Endothelial cell of umbilical vein (primary cell): ENCODE results near the gene AGPS. TPM values are rescaled to one million over a fixed set of nuclear protein-coding genes. Genes with fewer than 3 reads are reported as not detected.

Experiments
- BruUV-seq: library from RNA; stranded (reverse); fragments of 400-500 nt; replicated peaks from 2 replicates; lab custom pipeline; 2021; lab: Mats Ljungman, UMichigan
- CTCF ChIA-PET: fragments of 300-600, 350-600 bp; sonication (Branson Sonifier 250); formaldehyde crosslinking; loops from one replicate; lab custom pipeline; 2021; ENCODE audit warnings: antibody characterized with exemption, inconsistent platforms; lab: Charles Lee
- POLR2A ChIA-PET: fragments of 300-600, 350-600 bp; sonication (Branson Sonifier 250); formaldehyde crosslinking; loops from one replicate; lab custom pipeline; 2021; ENCODE audit warnings: antibody characterized with exemption, inconsistent platforms; lab: Charles Lee
- DNase-seq: peaks from one replicate; pipeline ENCODE4 v3.0.0-alpha.2; 2011; ENCODE audit warnings: low read depth, low spot score
- FAIRE-seq: peaks from 2 replicates; lab custom pipeline; 2011; peaks lifted over from hg19 to GRCh38; lab: Jason Lieb, UNC
- H2AFZ ChIP-seq: 2 replicates; pipeline ENCODE4 v1.6.0; 2012; ENCODE audit warnings: low read depth, low read length, control low read depth, inconsistent platforms
- H3K27ac ChIP-seq: 2 replicates; pipeline ENCODE4 v1.5.1; 2011; ENCODE audit warnings: low read depth, mild to moderate bottlenecking, control low read depth, low read length, moderate library complexity; ENCODE audit not compliant: insufficient read depth
- H3K27me3 ChIP-seq, 2 experiments: 2 replicates each; pipeline versions ENCODE4 v1.6.0 to v1.6.1; 2011; ENCODE audit warnings: low read length in 2 of 2, mixed read lengths in 1 of 2; ENCODE audit not compliant: control insufficient read depth in 2 of 2, insufficient read depth in 2 of 2
- H3K36me3 ChIP-seq, 2 experiments: 2 replicates in 1 of 2; 3 replicates in 1 of 2; pipeline ENCODE4 v1.5.1; 2011; ENCODE audit warnings: low read length in 2 of 2, mild to moderate bottlenecking in 1 of 2, moderate library complexity in 1 of 2; ENCODE audit not compliant: control insufficient read depth in 2 of 2, insufficient read depth in 2 of 2; ENCODE audit errors: extremely low read depth in 1 of 2
- H3K4me1 ChIP-seq: 3 replicates; pipeline ENCODE4 v1.5.1; 2011; ENCODE audit warnings: mild to moderate bottlenecking, low read length; ENCODE audit not compliant: control insufficient read depth, insufficient read depth; ENCODE audit errors: extremely low read depth
- H3K4me2 ChIP-seq: 2 replicates; pipeline ENCODE4 v1.6.1; 2011; ENCODE audit warnings: low read length, control low read depth, mixed read lengths; ENCODE audit not compliant: insufficient read depth
- H3K4me3 ChIP-seq, 3 experiments: fragments of 200-600 bp in 1 of 3; sonication (generic), shearing (Covaris generic) in 1 of 3; replicated peaks in 1 of 3; 2 replicates each; pipeline ENCODE4 v1.5.1; 2011 to 2016; ENCODE audit warnings: control low read depth in 3 of 3, low read length in 3 of 3, mild to moderate bottlenecking in 2 of 3, inconsistent platforms in 1 of 3, low read depth in 1 of 3, moderate library complexity in 1 of 3; ENCODE audit not compliant: insufficient read depth in 1 of 3
- H3K79me2 ChIP-seq: 2 replicates; pipeline ENCODE4 v1.6.0; 2012; ENCODE audit warnings: low read length, inconsistent platforms; ENCODE audit not compliant: control insufficient read depth, insufficient read depth
- H3K9ac ChIP-seq: replicated peaks from 2 replicates; pipeline ENCODE3; 2011; ENCODE audit warnings: low read length, control low read depth; ENCODE audit not compliant: insufficient read depth; ENCODE audit errors: extremely low read depth
- H3K9me1 ChIP-seq: replicated peaks from 3 replicates; pipeline ENCODE4 v1.6.0; 2011; ENCODE audit warnings: mild to moderate bottlenecking, low read length; ENCODE audit not compliant: control insufficient read depth, insufficient read depth; ENCODE audit errors: extremely low read depth
- H3K9me3 ChIP-seq: replicated peaks from 2 replicates; pipeline ENCODE4 v1.5.1; 2012; ENCODE audit warnings: low read length, inconsistent platforms; ENCODE audit not compliant: control insufficient read depth, insufficient read depth
- H4K20me1 ChIP-seq: replicated peaks from 2 replicates; pipeline ENCODE3; 2011; ENCODE audit warnings: mild to moderate bottlenecking, low read length; ENCODE audit not compliant: control insufficient read depth, insufficient read depth; ENCODE audit errors: extremely low read depth
- CTCF ChIP-seq, 2 donors: IDR thresholded peaks; 1 replicate in 1 of 2; 2 replicates in 1 of 2; pipeline ENCODE4 v1.5.1; 2011; ENCODE audit warnings: low read length in 2 of 2, mild to moderate bottlenecking in 2 of 2, moderate library complexity in 2 of 2, control low read depth in 1 of 2, inconsistent platforms in 1 of 2, low read depth in 1 of 2; ENCODE audit not compliant: insufficient read depth in 1 of 2; ENCODE audit errors: extremely low read depth in 1 of 2
- EZH2 ChIP-seq: IDR thresholded peaks from 2 replicates; pipeline ENCODE4 v1.6.1; 2012; ENCODE audit warnings: borderline replicate concordance, low read depth, mild to moderate bottlenecking, moderate library complexity, low read length, inconsistent platforms; ENCODE audit not compliant: severe bottlenecking
- FOS ChIP-seq: IDR thresholded peaks from 2 replicates; pipeline ENCODE4 v1.6.1; 2011; ENCODE audit warnings: mild to moderate bottlenecking, low read length, moderate library complexity, borderline replicate concordance; ENCODE audit not compliant: insufficient read depth
- GATA2 ChIP-seq: IDR thresholded peaks from 2 replicates; pipeline ENCODE4 v1.7.0; 2011; ENCODE audit warnings: low read depth, mild to moderate bottlenecking, moderate library complexity, mixed read lengths, low read length; ENCODE audit not compliant: insufficient read length, insufficient read depth
- JUN ChIP-seq: IDR thresholded peaks from 2 replicates; pipeline ENCODE4 v1.6.1; 2011; ENCODE audit warnings: borderline replicate concordance, low read depth; ENCODE audit not compliant: insufficient read length, insufficient read depth
- MAX ChIP-seq: IDR thresholded peaks from 2 replicates; pipeline ENCODE4 v1.6.1; 2011; ENCODE audit not compliant: insufficient read depth, insufficient read length
- MYC ChIP-seq: IDR thresholded peaks from one replicate; pipeline ENCODE4 v1.6.1; 2011; ENCODE audit warnings: mild to moderate bottlenecking, low read depth, low read length
- POLR2A ChIP-seq: IDR thresholded peaks from 2 replicates; pipeline ENCODE4 v1.6.1; 2012; ENCODE audit warnings: low read depth, mild to moderate bottlenecking, control low read depth, low read length
- POLR2AphosphoS5 ChIP-seq: IDR thresholded peaks from 2 replicates; pipeline ENCODE4 v1.6.1; 2012; ENCODE audit warnings: low read depth, mild to moderate bottlenecking, control low read depth, low read length, moderate library complexity; ENCODE audit not compliant: insufficient read depth
- dilution Hi-C: fragments of 300-500 bp; cut with MboI; formaldehyde crosslinking; loops from one replicate; pipeline ENCODE4 v1.15.0; 2019; ENCODE audit warnings: low sequenced_read_pairs; ENCODE audit not compliant: extremely low pct_ligation_motif_present
- intact Hi-C: fragments of 100-400 bp; cut with micrococcal nuclease; formaldehyde crosslinking; loops from one replicate; pipeline ENCODE4 v1.10.0; 2022
- polyA plus RNA-seq, 4 experiments: library from polyadenylated mRNA; depleted of rRNA in 3 of 4; stranded (reverse) in 3 of 4; unstranded in 1 of 4; fragments of >200 nt; gene quantifications; 2 replicates each; pipeline versions ENCODE4 v1.2.1 to v1.2.3, GENCODE V29; 2011 to 2012; ENCODE audit warnings: missing spikeins in 1 of 4
- total RNA-seq: library from RNA; stranded (reverse); gene quantifications from 2 replicates; pipeline ENCODE4 v1.2.3, GENCODE V29; 2021

AGPS gene
- total and polyA plus RNA-seq, 2 donors (not counting 3 experiments of a cell fraction or from before 2014, with no cell fraction given): 10.1 to 96.5 TPM

DNA sequence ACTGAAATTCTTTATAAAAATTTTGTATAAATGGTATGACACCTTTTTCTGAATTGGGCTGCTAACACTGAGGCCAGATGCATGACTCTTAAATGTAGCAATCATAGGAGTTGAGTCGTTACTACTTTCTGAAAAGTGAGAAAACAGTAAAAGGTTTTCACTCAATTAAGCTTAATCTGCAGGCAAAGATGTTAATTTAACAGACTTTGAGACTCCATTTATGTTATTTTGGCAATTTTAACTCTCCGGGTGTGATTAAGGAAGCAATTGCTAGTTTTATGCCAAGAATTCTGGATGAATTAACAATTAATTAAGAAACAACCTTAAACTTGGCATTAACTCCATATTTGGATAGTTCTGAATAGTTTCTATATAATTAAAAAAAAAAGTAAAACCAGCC lies 104.3 kb downstream of the AGPS start:
- dilution Hi-C loops (no loop called here), intact Hi-C loops (no loop called here)
- Histone ChIP-seq H3K36me3 (no peaks in the 10 kb centered on the region), H3K9me3 (no peaks in the 10 kb centered on the region), H3K27ac (no peak overlapping the region), H3K4me2 (no peak overlapping the region), H3K27me3 (no peaks in the 10 kb centered on the region), H3K9me1 (no peaks in the 10 kb centered on the region), H3K9ac (no peak overlapping the region), H3K4me3 (no peak overlapping the region), H4K20me1 (no peaks in the 10 kb centered on the region), H3K4me1 (peaks cover 8% of the 10 kb centered on the region), H3K79me2 (peaks cover under 1% of the 10 kb centered on the region), H2AFZ (no peak overlapping the region)
- no TSS peak for BruUV-seq
- ChIA-PET CTCF (interaction anchor here (2.1 to 3.9 kb wide), 2 partner anchors 9 to 108 kb away, joined by 5 to 15 read pairs; no protein-coding TSS in a partner anchor), POLR2A (no interaction called here)
- TF ChIP-seq MAX (no peak), MYC (no peak), POLR2A (no peak), POLR2AphosphoS5 (no peak), FOS (no peak), JUN (no peak), EZH2 (no peak), CTCF (IDR thresholded peaks at IDR 0.05; ENCODE audit: extremely low read depth in 1 of 2, insufficient read depth in 1 of 2, low read depth in 1 of 2, low read length in 2 of 2) (no peak), GATA2 (no peak)
- FAIRE-seq (no peak), DNase-seq (no peak)
